GM21717 (cell line): ENCODE data around the gene TATDN2.
"Not testable (repeated sequence)": the region's sequence is repeated elsewhere in the genome, so short reads cannot be mapped to it uniquely, and the experiment has no call there.

Source experiments
- ATAC-seq: cut with Tn5 transposase; IDR thresholded peaks from one replicate; pipeline ENCODE4 v1.9.1; 2021; ENCODE audit warnings: mild to moderate bottlenecking, moderate library complexity; ENCODE audit not compliant: unreplicated experiment

Gene TATDN2

GRCh38 chr3:10235551-10235950, 12.7 kb upstream of the TATDN2 start:
- no peak for ATAC-seq

GRCh38 chr3:10238345-10239183, 9.7 kb upstream of the TATDN2 start:
- no peak for ATAC-seq

GRCh38 chr3:10240799-10241198, 7.5 kb upstream of the TATDN2 start:
- ATAC-seq, result no peak

- no peak for ATAC-seq
These were observed 5.8 kb upstream of the TATDN2 start for GRCh38 chr3:10242182-10243065.

- no peak for ATAC-seq
These were observed 4.2 kb upstream of the TATDN2 start for GRCh38 chr3:10244009-10244408.

GRCh38 chr3:10245081-10245712, 3.1 kb upstream of the TATDN2 start:
- ATAC-seq, result no peak

GRCh38 chr3:10247679-10248183, 528 bp upstream of the TATDN2 start:
- no peak for ATAC-seq

GRCh38 chr3:10248984-10249748, 907 bp downstream of the TATDN2 start:
- peak; percentile 23 for ATAC-seq

- no peak for ATAC-seq
These were observed 1.6 kb downstream of the TATDN2 start for GRCh38 chr3:10249833-10250232.

GRCh38 chr3:10251006-10251405, 2.7 kb downstream of the TATDN2 start:
- ATAC-seq, result no peak

GRCh38 chr3:10253731-10254130, 5.5 kb downstream of the TATDN2 start:
- ATAC-seq, result no peak

GRCh38 chr3:10255835-10256234, 7.6 kb downstream of the TATDN2 start:
- no peak for ATAC-seq

- no peak for ATAC-seq
These were observed 10.8 kb downstream of the TATDN2 start for GRCh38 chr3:10259036-10259435.

GRCh38 chr3:10259798-10260197, 11.5 kb downstream of the TATDN2 start:
- ATAC-seq, result no peak

- ATAC-seq, result no peak
These were observed 12.0 kb downstream of the TATDN2 start for GRCh38 chr3:10260211-10260701.

- no peak for ATAC-seq
These were observed 13.8 kb downstream of the TATDN2 start for GRCh38 chr3:10262027-10262426.

- no peak for ATAC-seq
These were observed 15.5 kb downstream of the TATDN2 start for GRCh38 chr3:10263646-10264363.

GRCh38 chr3:10265833-10266232, 17.6 kb downstream of the TATDN2 start:
- ATAC-seq, result no peak

GRCh38 chr3:10266936-10267335, 18.7 kb downstream of the TATDN2 start:
- not testable (repeated sequence) for ATAC-seq

- no peak for ATAC-seq
These were observed 19.9 kb downstream of the TATDN2 start for GRCh38 chr3:10268116-10268515.
